ENCODE results near the gene PCDH12.
A peak's percentile ranks its signal among the peaks of the same experiment; 100 is the strongest.

Gene PCDH12

GRCh38 chr5:141919218-141920119 lies 38.5 kb downstream of the PCDH12 start:
- peaks cover 2% of the 10 kb centered on the region for H3K36me3 ChIP-seq (replicated peaks)
- H3K9me3 ChIP-seq = no peaks in the 10 kb centered on the region
- H3K4me3 ChIP-seq = no peak overlapping the region
- in situ Hi-C loops (cut with MboI; ENCODE audit: low sequenced_read_pairs) = no loop called here
- no peak for DNase-seq (ENCODE audit: low spot score in 2 of 2)
- no peaks in the 10 kb centered on the region for H3K27me3 ChIP-seq (ENCODE audit: low read depth)
- peaks cover 4% of the 10 kb centered on the region for H3K4me1 ChIP-seq

DNA sequence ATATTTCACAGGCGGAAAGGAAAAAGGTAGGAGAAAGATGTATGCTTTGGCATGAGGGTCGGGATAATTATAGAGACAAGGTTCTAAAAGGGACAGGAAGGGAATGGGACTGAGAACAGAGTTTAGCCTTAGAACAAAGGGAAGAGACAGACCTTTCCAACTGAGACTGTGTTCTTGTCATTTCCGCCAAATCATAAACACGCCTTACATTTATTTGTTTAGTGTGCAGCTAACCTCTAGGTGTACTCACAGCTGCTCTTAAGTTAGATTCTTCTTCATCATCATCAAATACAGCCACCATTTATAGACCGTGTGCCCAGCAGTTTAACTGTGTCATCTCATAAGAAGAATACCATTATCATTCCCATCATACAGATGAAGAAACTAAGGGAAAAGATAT lies 40.2 kb downstream of the PCDH12 start:
- Histone ChIP-seq H3K9me3 (no peaks in the 10 kb centered on the region), H3K27me3 (ENCODE audit: low read depth) (no peaks in the 10 kb centered on the region), H3K4me3 (no peak overlapping the region), H3K36me3 (replicated peaks) (no peaks in the 10 kb centered on the region), H3K4me1 (peaks cover 8% of the 10 kb centered on the region)
- no peak for DNase-seq (ENCODE audit: low spot score in 2 of 2)
- in situ Hi-C loops (cut with MboI; ENCODE audit: low sequenced_read_pairs) = no loop called here

DNA sequence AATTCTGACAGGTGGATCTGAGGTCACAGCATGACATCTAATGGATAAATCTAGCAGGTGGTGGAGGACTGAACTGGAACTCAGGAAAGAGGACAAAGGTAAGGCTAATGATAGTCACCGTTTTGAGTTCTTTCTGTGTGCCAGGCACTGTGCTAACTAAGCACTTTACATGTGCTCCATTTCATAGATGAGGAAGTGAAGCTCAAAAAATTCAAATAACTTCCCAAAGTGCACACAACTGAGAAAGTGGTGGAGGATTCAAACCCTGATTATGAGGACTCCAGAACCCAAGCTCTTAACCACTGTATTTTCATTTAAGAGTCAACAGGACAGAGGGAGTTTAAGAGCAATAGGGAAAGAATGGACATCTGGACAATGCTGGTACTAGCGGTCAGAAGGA lies 41.5 kb downstream of the PCDH12 start:
- DNase-seq (ENCODE audit: low spot score in 2 of 2) = no peak
- H3K36me3 ChIP-seq (replicated peaks) = no peaks in the 10 kb centered on the region
- in situ Hi-C loops (cut with MboI; ENCODE audit: low sequenced_read_pairs) = no loop called here

DNA sequence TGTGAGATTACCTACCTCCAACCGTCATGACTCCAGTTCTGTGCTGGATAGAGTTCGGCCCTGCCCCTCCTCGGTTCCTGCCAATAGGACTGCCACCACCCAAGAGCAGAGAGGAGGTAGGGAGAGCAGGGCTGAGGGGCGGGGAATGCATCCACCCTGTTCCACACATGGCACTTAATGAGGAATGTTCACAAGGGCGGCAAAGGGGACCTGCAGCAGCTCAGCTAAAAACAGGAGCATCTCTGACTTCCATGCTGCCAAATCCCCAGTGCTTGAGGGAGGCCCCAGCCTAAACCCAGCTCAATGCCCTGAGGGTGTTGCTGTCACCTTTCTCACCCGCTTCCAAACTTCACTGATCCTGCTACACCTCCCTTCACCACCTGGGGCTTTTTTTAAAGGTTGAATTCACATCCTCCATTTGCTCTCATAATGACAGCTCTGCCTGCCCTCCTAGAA lies 42.1 kb downstream of the PCDH12 start:
- H3K9me3 ChIP-seq = no peaks in the 10 kb centered on the region
- no peak overlapping the region for H3K4me3 ChIP-seq
- H3K27me3 ChIP-seq (ENCODE audit: low read depth) = no peaks in the 10 kb centered on the region
- H3K4me1 ChIP-seq = peaks cover 8% of the 10 kb centered on the region
- peak in 1 of 2 experiments; percentile 16 for DNase-seq (ENCODE audit: low spot score in 2 of 2)
- H3K36me3 ChIP-seq (replicated peaks) = no peaks in the 10 kb centered on the region
- in situ Hi-C loops (cut with MboI; ENCODE audit: low sequenced_read_pairs) = no loop called here

More for the DNA sequence above, 41.5 kb downstream of the PCDH12 start:
- H3K9me3 ChIP-seq = no peaks in the 10 kb centered on the region
- H3K4me1 ChIP-seq = peaks cover 8% of the 10 kb centered on the region
- H3K4me3 ChIP-seq = no peak overlapping the region
- no peaks in the 10 kb centered on the region for H3K27me3 ChIP-seq (ENCODE audit: low read depth)

- Histone ChIP-seq H3K9me3 (no peaks in the 10 kb centered on the region), H3K4me1 (peaks cover 8% of the 10 kb centered on the region), H3K36me3 (replicated peaks) (no peaks in the 10 kb centered on the region), H3K27me3 (ENCODE audit: low read depth) (no peaks in the 10 kb centered on the region), H3K4me3 (no peak overlapping the region)
- DNase-seq (ENCODE audit: low spot score in 2 of 2) = no peak
- in situ Hi-C loops (cut with MboI; ENCODE audit: low sequenced_read_pairs) = no loop called here
Observed at GRCh38 chr5:141914797-141915196, 43.2 kb downstream of the PCDH12 start.

DNA sequence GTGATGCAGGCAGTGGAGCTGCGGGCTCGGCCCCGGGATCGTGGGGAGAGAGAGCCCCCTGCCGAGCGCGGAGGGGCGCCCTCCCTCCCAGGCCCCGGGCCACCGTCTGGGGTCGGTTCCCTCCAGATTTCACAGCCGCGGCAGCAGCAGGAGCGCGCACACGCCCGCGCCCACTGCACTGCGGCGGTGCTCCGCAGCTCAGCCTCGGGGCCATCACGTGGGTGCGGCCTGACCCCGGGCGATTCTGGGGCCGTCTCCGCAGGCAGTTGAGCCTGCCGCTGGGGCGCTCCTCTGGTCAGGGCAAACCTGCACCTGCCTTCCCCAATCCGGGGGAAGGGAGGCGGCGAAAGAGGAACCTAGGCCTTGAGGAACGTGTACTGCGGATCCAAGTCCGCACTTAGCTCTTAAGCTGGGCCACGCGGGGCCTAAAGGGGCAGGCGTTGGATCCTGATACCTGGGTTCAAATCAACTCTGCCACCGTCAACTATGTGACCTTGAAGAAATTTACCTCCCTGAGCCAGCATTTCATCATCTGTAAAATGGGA lies 43.7 kb downstream of the PCDH12 start:
- peak in 1 of 2 experiments; percentile 67 for DNase-seq (ENCODE audit: low spot score in 2 of 2)
- Histone ChIP-seq H3K36me3 (replicated peaks) (no peaks in the 10 kb centered on the region), H3K9me3 (no peaks in the 10 kb centered on the region), H3K27me3 (ENCODE audit: low read depth) (no peaks in the 10 kb centered on the region), H3K4me1 (peaks cover 8% of the 10 kb centered on the region), H3K4me3 (peak overlapping the region; percentile 6; the same call in 1 of the 2 replicates)
- in situ Hi-C loops (cut with MboI; ENCODE audit: low sequenced_read_pairs) = no loop called here

GRCh38 chr5:141913560-141914198 lies 44.3 kb downstream of the PCDH12 start:
- peak overlapping the region; percentile 6; the same call in 1 of the 2 replicates for H3K4me3 ChIP-seq
- H3K4me1 ChIP-seq = peaks cover 8% of the 10 kb centered on the region
- no peaks in the 10 kb centered on the region for H3K27me3 ChIP-seq (ENCODE audit: low read depth)
- no peak for DNase-seq (ENCODE audit: low spot score in 2 of 2)
- H3K9me3 ChIP-seq = no peaks in the 10 kb centered on the region
- H3K36me3 ChIP-seq (replicated peaks) = no peaks in the 10 kb centered on the region
- in situ Hi-C loops (cut with MboI; ENCODE audit: low sequenced_read_pairs) = no loop called here

GRCh38 chr5:141910271-141910673 lies 47.7 kb downstream of the PCDH12 start:
- no peak overlapping the region for H3K4me3 ChIP-seq
- no peaks in the 10 kb centered on the region for H3K36me3 ChIP-seq (replicated peaks)
- no peak for DNase-seq (ENCODE audit: low spot score in 2 of 2)
- peaks cover 8% of the 10 kb centered on the region for H3K4me1 ChIP-seq
- H3K27me3 ChIP-seq (ENCODE audit: low read depth) = peaks cover 10% of the 10 kb centered on the region
- in situ Hi-C loops (cut with MboI; ENCODE audit: low sequenced_read_pairs) = no loop called here
- no peaks in the 10 kb centered on the region for H3K9me3 ChIP-seq

GRCh38 chr5:141909212-141909611 lies 48.8 kb downstream of the PCDH12 start:
- DNase-seq (ENCODE audit: low spot score in 2 of 2) = no peak
- in situ Hi-C loops (cut with MboI; ENCODE audit: low sequenced_read_pairs) = no loop called here
- Histone ChIP-seq H3K9me3 (no peaks in the 10 kb centered on the region), H3K27me3 (ENCODE audit: low read depth) (peaks cover 10% of the 10 kb centered on the region), H3K4me1 (peaks cover 5% of the 10 kb centered on the region), H3K36me3 (replicated peaks) (no peaks in the 10 kb centered on the region), H3K4me3 (no peak overlapping the region)

- no peak overlapping the region for H3K4me3 ChIP-seq
- no peaks in the 10 kb centered on the region for H3K36me3 ChIP-seq (replicated peaks)
- in situ Hi-C loops (cut with MboI; ENCODE audit: low sequenced_read_pairs) = no loop called here
- no peak for DNase-seq (ENCODE audit: low spot score in 2 of 2)
- H3K4me1 ChIP-seq = peaks cover under 1% of the 10 kb centered on the region
- peaks cover 10% of the 10 kb centered on the region for H3K27me3 ChIP-seq (ENCODE audit: low read depth)
- H3K9me3 ChIP-seq = no peaks in the 10 kb centered on the region
Observed at GRCh38 chr5:141908796-141909195, 49.2 kb downstream of the PCDH12 start.

- Histone ChIP-seq H3K4me3 (no peak overlapping the region), H3K36me3 (replicated peaks) (no peaks in the 10 kb centered on the region), H3K4me1 (no peaks in the 10 kb centered on the region), H3K9me3 (no peaks in the 10 kb centered on the region), H3K27me3 (ENCODE audit: low read depth) (peaks cover 10% of the 10 kb centered on the region)
- DNase-seq (ENCODE audit: low spot score in 2 of 2) = no peak
- in situ Hi-C loops (cut with MboI; ENCODE audit: low sequenced_read_pairs) = no loop called here
Observed at GRCh38 chr5:141906972-141907371, 51.0 kb downstream of the PCDH12 start.

DNA sequence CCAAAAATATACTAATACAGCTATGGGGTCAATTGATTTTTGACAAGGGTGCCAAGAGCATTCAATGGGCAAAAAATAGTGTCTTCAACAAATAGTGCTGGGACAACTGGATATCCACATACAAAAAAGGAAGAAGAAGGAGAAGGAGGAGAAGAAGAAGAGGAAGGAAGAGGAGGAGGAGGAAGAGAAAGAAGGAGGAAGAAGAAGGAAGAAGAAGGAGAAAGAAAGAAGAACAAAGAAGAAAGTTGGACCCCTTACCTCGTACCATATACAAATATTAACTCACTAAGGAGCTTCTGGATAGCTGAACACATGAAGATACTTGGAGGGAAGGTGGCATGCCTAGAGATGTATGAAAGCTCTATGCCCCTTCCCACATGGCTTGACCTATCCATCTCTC lies 51.5 kb downstream of the PCDH12 start:
- Histone ChIP-seq H3K36me3 (replicated peaks) (no peaks in the 10 kb centered on the region), H3K27me3 (ENCODE audit: low read depth) (peaks cover 10% of the 10 kb centered on the region), H3K4me3 (no peak overlapping the region), H3K4me1 (no peaks in the 10 kb centered on the region), H3K9me3 (no peaks in the 10 kb centered on the region)
- no peak for DNase-seq (ENCODE audit: low spot score in 2 of 2)
- in situ Hi-C loops (cut with MboI; ENCODE audit: low sequenced_read_pairs) = no loop called here

DNA sequence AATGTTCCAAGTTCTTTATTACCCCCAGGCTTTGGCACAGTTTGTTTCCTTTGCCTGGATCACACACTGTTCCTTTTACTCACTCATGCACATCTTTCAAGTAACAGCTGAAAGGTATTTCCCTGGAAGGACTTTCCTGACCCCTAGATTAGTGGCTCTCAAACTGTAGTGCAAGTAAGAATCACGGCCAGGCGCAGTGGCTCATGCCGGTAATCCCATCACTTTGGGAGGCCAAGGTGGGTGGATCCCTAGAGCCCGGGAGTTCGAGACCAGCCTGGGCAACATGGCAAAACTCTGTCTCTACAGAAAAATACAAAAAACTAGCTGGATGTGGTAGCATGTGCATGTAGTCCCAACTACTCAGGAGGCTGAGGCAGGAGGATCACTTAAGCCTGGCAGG lies 53.5 kb downstream of the PCDH12 start:
- H3K27me3 ChIP-seq (ENCODE audit: low read depth) = peaks cover 10% of the 10 kb centered on the region
- no peaks in the 10 kb centered on the region for H3K36me3 ChIP-seq (replicated peaks)
- no peaks in the 10 kb centered on the region for H3K4me1 ChIP-seq
- in situ Hi-C loops (cut with MboI; ENCODE audit: low sequenced_read_pairs) = no loop called here
- no peaks in the 10 kb centered on the region for H3K9me3 ChIP-seq
- DNase-seq (ENCODE audit: low spot score in 2 of 2) = no peak
- H3K4me3 ChIP-seq = no peak overlapping the region

GRCh38 chr5:141903261-141903660 lies 54.7 kb downstream of the PCDH12 start:
- Histone ChIP-seq H3K4me3 (no peak overlapping the region), H3K36me3 (replicated peaks) (no peaks in the 10 kb centered on the region), H3K9me3 (no peaks in the 10 kb centered on the region), H3K27me3 (ENCODE audit: low read depth) (peaks cover 10% of the 10 kb centered on the region), H3K4me1 (no peaks in the 10 kb centered on the region)
- no peak for DNase-seq (ENCODE audit: low spot score in 2 of 2)
- in situ Hi-C loops (cut with MboI; ENCODE audit: low sequenced_read_pairs) = no loop called here

All from HAP-1 (cell line).